BLaER1 (cell line): ENCODE data around the gene DVL3.

Source experiments
- H3K27ac ChIP-seq: shearing (Covaris generic); formaldehyde crosslinking; 2 replicates; pipeline ENCODE4 v1.8.1; 2022
- H3K27me3 ChIP-seq: shearing (Covaris generic); formaldehyde crosslinking; 2 replicates; pipeline ENCODE4 v1.8.1; 2022
- H3K36me3 ChIP-seq: shearing (Covaris generic); formaldehyde crosslinking; 2 replicates; pipeline ENCODE4 v1.8.1; 2022
- H3K4me1 ChIP-seq: shearing (Covaris generic); formaldehyde crosslinking; 2 replicates; pipeline ENCODE4 v1.8.1; 2022
- H3K4me2 ChIP-seq: shearing (Covaris generic); formaldehyde crosslinking; 2 replicates; pipeline ENCODE4 v1.8.1; 2022
- H3K4me3 ChIP-seq: shearing (Covaris generic); formaldehyde crosslinking; 2 replicates; pipeline ENCODE4 v1.8.1; 2022
- H3K9ac ChIP-seq: shearing (Covaris generic); formaldehyde crosslinking; 2 replicates; pipeline ENCODE4 v1.8.1; 2022
- H3K9me3 ChIP-seq: shearing (Covaris generic); formaldehyde crosslinking; 2 replicates; pipeline ENCODE4 v1.8.1; 2022
- H4K20me1 ChIP-seq: shearing (Covaris generic); formaldehyde crosslinking; 2 replicates; pipeline ENCODE4 v1.8.1; 2022
- Cebpa-rat ChIP-seq: shearing (Covaris generic); IDR thresholded peaks from 2 replicates; pipeline ENCODE4 v1.8.1; 2022

Gene DVL3

GRCh38 chr3:184186184-184186901 is 31.2 kb downstream of the DVL3 start, which contains the start of gene ABCF3:
Gene ABCF3, plus strand, starts transcription at chr3:184186199. Its CDS starts 9 bp downstream, at chr3:184186208.
- TF ChIP-seq Cebpa-rat = no peak
- H3K4me2 ChIP-seq = peak within 1 kb of the TSS; percentile 99
- H3K9me3 ChIP-seq = no peaks in the 10 kb centered on the region
- peak within 1 kb of the TSS; percentile 93 for H3K4me3 ChIP-seq
- H3K9ac ChIP-seq = peak within 1 kb of the TSS; percentile 91
- peak within 1 kb of the TSS; percentile 88 for H3K27ac ChIP-seq
- peaks cover 48% of the 10 kb centered on the region for H4K20me1 ChIP-seq
- peaks cover 76% of the 10 kb centered on the region for H3K36me3 ChIP-seq
- H3K4me1 ChIP-seq = peaks cover 25% of the 10 kb centered on the region
- H3K27me3 ChIP-seq = no peaks in the 10 kb centered on the region

GRCh38 chr3:184186902-184187207 is 31.7 kb downstream of the DVL3 start:
- no peak for TF ChIP-seq Cebpa-rat
- no peaks in the 10 kb centered on the region for H3K27me3 ChIP-seq
- H3K9ac ChIP-seq = peak overlapping the region; percentile 91
- peak overlapping the region; percentile 99 for H3K4me2 ChIP-seq
- H3K9me3 ChIP-seq = no peaks in the 10 kb centered on the region
- H3K4me1 ChIP-seq = peaks cover 25% of the 10 kb centered on the region
- H3K4me3 ChIP-seq = peak overlapping the region; percentile 93
- peak overlapping the region; percentile 83 for H3K27ac ChIP-seq
- H3K36me3 ChIP-seq = peaks cover 76% of the 10 kb centered on the region
- peaks cover 48% of the 10 kb centered on the region for H4K20me1 ChIP-seq

DNA sequence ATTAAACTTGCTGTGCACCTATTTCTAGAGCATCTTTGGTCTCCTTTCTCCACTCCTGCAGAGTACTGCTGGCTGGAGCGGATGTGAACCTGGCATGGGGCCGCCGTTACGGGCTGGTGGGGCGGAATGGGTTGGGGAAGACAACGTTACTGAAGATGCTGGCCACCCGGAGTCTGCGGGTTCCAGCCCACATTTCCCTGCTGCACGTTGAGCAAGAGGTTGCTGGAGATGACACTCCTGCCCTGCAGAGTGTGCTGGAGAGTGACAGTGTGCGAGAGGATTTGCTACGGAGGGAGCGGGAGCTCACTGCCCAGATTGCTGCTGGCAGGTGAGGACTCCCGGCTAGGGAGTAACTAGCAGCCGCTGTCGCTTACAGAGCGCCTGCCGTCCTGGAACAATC is 32.9 kb downstream of the DVL3 start:
- TF ChIP-seq Cebpa-rat = no peak
- Histone ChIP-seq H3K4me3 (no peak overlapping the region), H4K20me1 (peaks cover 48% of the 10 kb centered on the region), H3K4me1 (peaks cover 25% of the 10 kb centered on the region), H3K27me3 (no peaks in the 10 kb centered on the region), H3K36me3 (peaks cover 76% of the 10 kb centered on the region), H3K27ac (no peak overlapping the region), H3K4me2 (no peak overlapping the region), H3K9ac (peak overlapping the region; percentile 91; the same call in 1 of the 2 replicates), H3K9me3 (no peaks in the 10 kb centered on the region)

- H3K4me1 ChIP-seq = peaks cover 25% of the 10 kb centered on the region
- no peak overlapping the region for H3K27ac ChIP-seq
- H4K20me1 ChIP-seq = peaks cover 48% of the 10 kb centered on the region
- H3K27me3 ChIP-seq = no peaks in the 10 kb centered on the region
- no peak overlapping the region for H3K4me3 ChIP-seq
- H3K9ac ChIP-seq = no peak overlapping the region
- H3K4me2 ChIP-seq = no peak overlapping the region
- TF ChIP-seq Cebpa-rat = no peak
- peaks cover 76% of the 10 kb centered on the region for H3K36me3 ChIP-seq
- H3K9me3 ChIP-seq = no peaks in the 10 kb centered on the region
Observed at GRCh38 chr3:184189421-184189820, 34.2 kb downstream of the DVL3 start.

DNA sequence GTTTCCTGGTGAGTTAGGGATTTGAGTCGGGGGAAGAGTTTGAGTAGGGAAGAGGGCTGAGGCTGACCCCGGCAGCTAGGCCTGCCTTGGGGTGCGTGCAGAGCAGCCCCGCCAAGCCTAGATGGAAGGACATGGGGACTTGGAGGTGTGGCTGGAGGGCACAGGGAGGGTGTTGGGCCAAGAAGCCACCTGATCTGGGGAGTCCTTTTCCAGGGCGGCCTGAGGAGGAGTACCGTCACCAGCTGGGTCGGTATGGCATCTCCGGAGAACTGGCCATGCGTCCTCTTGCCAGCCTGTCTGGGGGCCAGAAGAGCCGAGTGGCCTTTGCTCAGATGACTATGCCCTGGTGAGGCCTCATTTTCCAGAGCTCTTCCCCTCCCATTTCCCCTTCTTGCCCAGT is 37.7 kb downstream of the DVL3 start:
- Histone ChIP-seq H3K9ac (no peak overlapping the region), H3K27ac (no peak overlapping the region), H3K4me2 (no peak overlapping the region), H3K4me3 (no peak overlapping the region), H3K4me1 (0 out of 2 replicates have a peak, but pooled peaks cover 4% of the 10 kb centered on the region), H3K9me3 (no peaks in the 10 kb centered on the region), H4K20me1 (peaks cover 31% of the 10 kb centered on the region), H3K27me3 (no peaks in the 10 kb centered on the region), H3K36me3 (peaks cover 89% of the 10 kb centered on the region)
- TF ChIP-seq Cebpa-rat = no peak

- Histone ChIP-seq H4K20me1 (peaks cover 19% of the 10 kb centered on the region), H3K36me3 (peaks cover 78% of the 10 kb centered on the region), H3K4me3 (no peak overlapping the region), H3K9ac (no peak overlapping the region), H3K9me3 (no peaks in the 10 kb centered on the region), H3K4me1 (no peaks in the 10 kb centered on the region), H3K27ac (no peak overlapping the region), H3K4me2 (no peak overlapping the region), H3K27me3 (no peaks in the 10 kb centered on the region)
- no peak for TF ChIP-seq Cebpa-rat
Observed at GRCh38 chr3:184193991-184194539, 38.9 kb downstream of the DVL3 start.

DNA sequence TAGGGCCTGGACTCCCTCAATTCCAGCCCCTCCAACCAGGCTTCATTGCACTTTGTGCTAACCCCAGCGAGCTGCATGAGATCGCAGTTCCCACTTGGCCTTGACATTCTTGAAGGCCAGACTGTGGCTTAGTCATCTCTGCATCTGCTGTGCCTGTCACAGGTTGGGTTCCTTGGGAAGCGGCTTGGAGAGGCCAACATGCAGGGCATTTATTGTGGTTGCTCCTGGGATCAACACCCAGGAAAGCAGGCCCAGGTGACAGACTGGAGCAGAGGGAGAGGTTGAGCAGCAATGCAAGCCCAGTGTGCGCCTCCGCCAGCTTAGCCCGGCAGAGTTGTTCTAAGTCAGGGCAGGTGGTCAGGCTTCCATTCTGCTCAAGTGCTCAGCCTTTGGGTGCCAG is 41.4 kb downstream of the DVL3 start:
- no peak overlapping the region for H3K4me3 ChIP-seq
- H3K4me1 ChIP-seq = no peaks in the 10 kb centered on the region
- no peak overlapping the region for H3K4me2 ChIP-seq
- H3K27me3 ChIP-seq = no peaks in the 10 kb centered on the region
- H3K9me3 ChIP-seq = no peaks in the 10 kb centered on the region
- no peak for TF ChIP-seq Cebpa-rat
- peaks cover 53% of the 10 kb centered on the region for H3K36me3 ChIP-seq
- no peak overlapping the region for H3K9ac ChIP-seq
- no peaks in the 10 kb centered on the region for H4K20me1 ChIP-seq
- no peak overlapping the region for H3K27ac ChIP-seq

- Histone ChIP-seq H3K9ac (no peak overlapping the region), H3K36me3 (peaks cover 33% of the 10 kb centered on the region), H3K4me2 (no peak overlapping the region), H3K4me3 (no peak overlapping the region), H4K20me1 (no peaks in the 10 kb centered on the region), H3K27me3 (no peaks in the 10 kb centered on the region), H3K9me3 (no peaks in the 10 kb centered on the region), H3K4me1 (no peaks in the 10 kb centered on the region), H3K27ac (no peak overlapping the region)
- TF ChIP-seq Cebpa-rat = no peak
Observed at GRCh38 chr3:184198509-184198908, 43.3 kb downstream of the DVL3 start.

GRCh38 chr3:184200825-184201224 is 45.6 kb downstream of the DVL3 start:
- Histone ChIP-seq H3K36me3 (peaks cover 10% of the 10 kb centered on the region), H3K4me1 (no peaks in the 10 kb centered on the region), H3K27me3 (no peaks in the 10 kb centered on the region), H3K9ac (no peak overlapping the region), H3K4me2 (no peak overlapping the region), H3K4me3 (no peak overlapping the region), H3K27ac (no peak overlapping the region), H4K20me1 (no peaks in the 10 kb centered on the region), H3K9me3 (no peaks in the 10 kb centered on the region)
- TF ChIP-seq Cebpa-rat = no peak

GRCh38 chr3:184203526-184203925 is 48.3 kb downstream of the DVL3 start:
- Histone ChIP-seq H3K4me1 (no peaks in the 10 kb centered on the region), H3K9ac (no peak overlapping the region), H4K20me1 (no peaks in the 10 kb centered on the region), H3K9me3 (no peaks in the 10 kb centered on the region), H3K4me2 (no peak overlapping the region), H3K36me3 (no peaks in the 10 kb centered on the region), H3K4me3 (no peak overlapping the region), H3K27ac (no peak overlapping the region), H3K27me3 (no peaks in the 10 kb centered on the region)
- no peak for TF ChIP-seq Cebpa-rat
